Fibroblast of lung (primary cell): ENCODE measurements around the gene TP53BP1. TPM values are rescaled to one million over a fixed set of nuclear protein-coding genes. Genes with fewer than 3 reads are reported as not detected.

ENCODE experiments used
- DNase-seq, 2 donors: peaks; one replicate each; pipeline versions ENCODE4 v3.0.0 to v3.0.0-alpha.2; 2010; ENCODE audit warnings: low read depth in 2 of 2
- H2AFZ ChIP-seq: 2 replicates; pipeline ENCODE4 v1.5.1; 2012; ENCODE audit warnings: low read length, control low read depth, inconsistent platforms
- H3K27ac ChIP-seq: 2 replicates; pipeline ENCODE4 v1.5.1; 2011; ENCODE audit warnings: low read length, control low read depth; ENCODE audit not compliant: insufficient read depth
- H3K27me3 ChIP-seq: 2 replicates; pipeline ENCODE4 v1.5.1; 2011; ENCODE audit warnings: mild to moderate bottlenecking, low read length; ENCODE audit not compliant: control insufficient read depth, insufficient read depth
- H3K36me3 ChIP-seq: 2 replicates; pipeline ENCODE4 v1.5.1; 2011; ENCODE audit warnings: low read length; ENCODE audit not compliant: control insufficient read depth, insufficient read depth
- H3K4me1 ChIP-seq: 2 replicates; pipeline ENCODE4 v1.5.1; 2011; ENCODE audit warnings: low read length; ENCODE audit not compliant: control insufficient read depth, insufficient read depth; ENCODE audit errors: extremely low read depth
- H3K4me2 ChIP-seq: 2 replicates; pipeline ENCODE4 v1.5.1; 2011; ENCODE audit warnings: low read length, control low read depth; ENCODE audit not compliant: insufficient read depth; ENCODE audit errors: extremely low read depth
- H3K4me3 ChIP-seq, 4 experiments: fragments of 200-600 bp in 1 of 4; sonication (generic) in 1 of 4; replicated peaks in 1 of 4; 2 replicates each; pipeline ENCODE4 v1.5.1; 2011 to 2016; ENCODE audit warnings: low read length in 4 of 4, low read depth in 3 of 4, mild to moderate bottlenecking in 3 of 4, control low read depth in 2 of 4, inconsistent platforms in 1 of 4, mixed read lengths in 1 of 4; ENCODE audit not compliant: insufficient read depth in 1 of 4; ENCODE audit errors: control extremely low read depth in 1 of 4
- H3K79me2 ChIP-seq: 2 replicates; pipeline ENCODE4 v1.5.1; 2012; ENCODE audit warnings: mild to moderate bottlenecking, low read length, inconsistent platforms; ENCODE audit not compliant: control insufficient read depth, insufficient read depth
- H3K9ac ChIP-seq: 2 replicates; pipeline ENCODE4 v1.5.1; 2011; ENCODE audit warnings: mild to moderate bottlenecking, low read length, control low read depth; ENCODE audit not compliant: insufficient read depth
- H3K9me3 ChIP-seq: 2 replicates; pipeline ENCODE4 v1.5.1; 2012; ENCODE audit warnings: low read depth, low read length; ENCODE audit not compliant: control insufficient read depth, insufficient read depth
- H4K20me1 ChIP-seq: 2 replicates; pipeline ENCODE4 v1.5.1; 2011; ENCODE audit warnings: low read length; ENCODE audit not compliant: control insufficient read depth, insufficient read depth; ENCODE audit errors: extremely low read depth
- EZH2 ChIP-seq: IDR thresholded peaks from 2 replicates; pipeline ENCODE4 v1.5.1; 2012; ENCODE audit warnings: low read length, control low read depth, mild to moderate bottlenecking; ENCODE audit errors: missing control alignments
- polyA plus RNA-seq, 2 donors: library from polyadenylated mRNA; depleted of rRNA in 1 of 2; stranded (reverse) in 1 of 2; unstranded in 1 of 2; fragments of >200 nt; gene quantifications; 2 replicates each; pipeline ENCODE4 v1.2.1, GENCODE V29; 2011 to 2012; ENCODE audit warnings: missing spikeins in 1 of 2
- total RNA-seq: library from RNA; depleted of rRNA; stranded (reverse); fragments of >200 nt; gene quantifications from 2 replicates; pipeline ENCODE4 v1.2.1, GENCODE V29; 2014
- TF ChIP-seq, protein P1 (sequence below), 2 donors: IDR thresholded peaks in 1 of 2; conservative IDR thresholded peaks in 1 of 2; 1 replicate in 1 of 2; 2 replicates in 1 of 2; pipeline ENCODE4 v1.5.1; 2011 to 2012; ENCODE audit warnings: low read length in 2 of 2, control low read depth in 1 of 2, inconsistent platforms in 1 of 2, low read depth in 1 of 2, mild to moderate bottlenecking in 1 of 2

Gene TP53BP1
- total and polyA plus RNA-seq, 2 donors (not counting 1 experiment from before 2014, with no cell fraction given) = 38.8 to 132 TPM

DNA sequence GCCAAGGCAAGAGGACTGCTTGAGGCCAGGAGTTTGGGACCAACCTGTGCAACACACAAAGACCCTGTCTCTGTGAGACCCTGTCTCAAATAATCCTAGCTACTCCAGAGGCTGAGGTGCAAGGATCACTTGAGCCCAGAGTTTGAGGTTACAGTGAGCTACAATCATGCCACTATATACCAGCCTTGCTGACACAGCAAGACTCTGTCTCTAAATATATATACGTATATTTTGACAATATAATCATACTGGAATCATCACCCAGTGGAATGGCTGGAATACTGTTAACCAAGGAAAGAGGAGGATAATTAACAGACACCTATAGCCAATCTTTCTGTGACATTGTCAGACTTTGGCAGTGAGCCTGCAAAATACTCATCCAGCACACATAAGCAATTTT, 15.5 kb upstream of the TP53BP1 start:
- Histone ChIP-seq H3K27ac (peak overlapping the region; percentile 91), H3K27me3 (no peaks in the 10 kb centered on the region), H2AFZ (peak overlapping the region; percentile 10), H3K9ac (no peak overlapping the region), H3K79me2 (no peaks in the 10 kb centered on the region), H3K4me3 (no peak overlapping the region), H3K4me1 (peaks cover 20% of the 10 kb centered on the region), H3K9me3 (no peaks in the 10 kb centered on the region), H4K20me1 (no peaks in the 10 kb centered on the region), H3K4me2 (peak overlapping the region; percentile 23), H3K36me3 (no peaks in the 10 kb centered on the region)
- no peak for DNase-seq
- no peak for TF ChIP-seq EZH2
- TF ChIP-seq, protein P1, sequence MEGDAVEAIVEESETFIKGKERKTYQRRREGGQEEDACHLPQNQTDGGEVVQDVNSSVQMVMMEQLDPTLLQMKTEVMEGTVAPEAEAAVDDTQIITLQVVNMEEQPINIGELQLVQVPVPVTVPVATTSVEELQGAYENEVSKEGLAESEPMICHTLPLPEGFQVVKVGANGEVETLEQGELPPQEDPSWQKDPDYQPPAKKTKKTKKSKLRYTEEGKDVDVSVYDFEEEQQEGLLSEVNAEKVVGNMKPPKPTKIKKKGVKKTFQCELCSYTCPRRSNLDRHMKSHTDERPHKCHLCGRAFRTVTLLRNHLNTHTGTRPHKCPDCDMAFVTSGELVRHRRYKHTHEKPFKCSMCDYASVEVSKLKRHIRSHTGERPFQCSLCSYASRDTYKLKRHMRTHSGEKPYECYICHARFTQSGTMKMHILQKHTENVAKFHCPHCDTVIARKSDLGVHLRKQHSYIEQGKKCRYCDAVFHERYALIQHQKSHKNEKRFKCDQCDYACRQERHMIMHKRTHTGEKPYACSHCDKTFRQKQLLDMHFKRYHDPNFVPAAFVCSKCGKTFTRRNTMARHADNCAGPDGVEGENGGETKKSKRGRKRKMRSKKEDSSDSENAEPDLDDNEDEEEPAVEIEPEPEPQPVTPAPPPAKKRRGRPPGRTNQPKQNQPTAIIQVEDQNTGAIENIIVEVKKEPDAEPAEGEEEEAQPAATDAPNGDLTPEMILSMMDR (conservative IDR thresholded peaks at IDR 0.05 in 1 of 2, IDR thresholded peaks at IDR 0.05 in 1 of 2; ENCODE audit: low read depth in 1 of 2, low read length in 2 of 2) = no peak

DNA sequence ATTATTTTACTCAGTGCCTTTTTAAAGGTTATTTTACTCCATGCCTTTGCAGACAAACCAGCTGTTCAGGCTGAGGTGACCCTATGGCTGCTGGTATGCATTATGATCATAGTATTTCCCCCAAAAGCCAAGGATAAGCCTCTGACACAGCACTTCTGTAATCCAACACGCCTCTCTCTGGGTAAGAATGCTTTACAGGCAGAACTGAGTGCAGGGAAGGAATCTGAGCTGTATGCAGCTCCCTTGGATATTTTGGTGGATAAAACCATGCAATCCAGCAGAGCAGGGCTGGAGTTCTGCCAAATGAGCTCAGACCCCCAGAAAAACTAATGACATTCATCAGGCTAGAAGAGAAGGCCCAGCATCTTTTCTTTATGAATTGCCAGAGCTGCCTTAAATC, 12.8 kb upstream of the TP53BP1 start:
- no peak overlapping the region for H3K27ac ChIP-seq
- no peaks in the 10 kb centered on the region for H4K20me1 ChIP-seq
- H3K9me3 ChIP-seq = no peaks in the 10 kb centered on the region
- no peak overlapping the region for H3K4me3 ChIP-seq
- no peaks in the 10 kb centered on the region for H3K27me3 ChIP-seq
- peaks cover 6% of the 10 kb centered on the region for H3K4me1 ChIP-seq
- peak; percentile 72 to 81 for DNase-seq
- no peak overlapping the region for H2AFZ ChIP-seq
- no peak overlapping the region for H3K9ac ChIP-seq
- no peak for TF ChIP-seq EZH2
- TF ChIP-seq, protein P1 (conservative IDR thresholded peaks at IDR 0.05 in 1 of 2, IDR thresholded peaks at IDR 0.05 in 1 of 2; ENCODE audit: low read depth in 1 of 2, low read length in 2 of 2) = no peak
- no peaks in the 10 kb centered on the region for H3K79me2 ChIP-seq
- H3K4me2 ChIP-seq = no peak overlapping the region
- H3K36me3 ChIP-seq = no peaks in the 10 kb centered on the region

DNA sequence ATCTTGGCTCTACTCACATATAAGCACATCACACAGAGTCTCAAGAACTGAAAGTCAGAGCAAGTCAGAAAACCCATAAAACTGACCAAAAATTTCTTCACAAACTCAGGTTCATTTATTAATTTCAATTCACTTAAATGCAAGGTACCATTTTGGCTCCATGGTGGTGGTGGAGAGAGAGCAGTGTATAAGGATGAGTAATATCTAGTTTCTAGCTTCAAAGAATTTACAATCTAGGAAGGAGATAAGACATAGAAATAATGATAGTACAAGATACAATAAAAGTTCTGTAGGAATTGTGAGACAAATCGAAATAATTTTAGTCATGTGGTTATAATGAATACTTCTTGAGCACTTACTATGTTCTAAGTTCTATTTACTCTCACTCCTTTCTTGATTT, 6.7 kb upstream of the TP53BP1 start:
- no peak overlapping the region for H2AFZ ChIP-seq
- no peaks in the 10 kb centered on the region for H3K36me3 ChIP-seq
- TF ChIP-seq, protein P1 (conservative IDR thresholded peaks at IDR 0.05 in 1 of 2, IDR thresholded peaks at IDR 0.05 in 1 of 2; ENCODE audit: low read depth in 1 of 2, low read length in 2 of 2) = no peak
- no peak for TF ChIP-seq EZH2
- H3K4me2 ChIP-seq = no peak overlapping the region
- no peak for DNase-seq
- no peaks in the 10 kb centered on the region for H3K9me3 ChIP-seq
- no peak overlapping the region for H3K27ac ChIP-seq
- no peaks in the 10 kb centered on the region for H4K20me1 ChIP-seq
- H3K27me3 ChIP-seq = no peaks in the 10 kb centered on the region
- no peaks in the 10 kb centered on the region for H3K4me1 ChIP-seq
- no peak overlapping the region for H3K9ac ChIP-seq
- H3K4me3 ChIP-seq = no peak overlapping the region
- H3K79me2 ChIP-seq = no peaks in the 10 kb centered on the region
